Esophagus squamous epithelium (tissue), 5 donors: Measurements from ENCODE around the gene CACNA2D3. TPM values are rescaled to one million over a fixed set of nuclear protein-coding genes. Genes with fewer than 3 reads are reported as not detected.

ENCODE experiments used
- DNase-seq: peaks from one replicate; lab custom pipeline; 2025; lab: John Stamatoyannopoulos, UW
- H3K27ac ChIP-seq, 4 donors: fragments of 200-600 bp; sonication (generic); one replicate each; pipeline ENCODE4 v1.5.1; 2016 to 2019; ENCODE audit warnings: mild to moderate bottlenecking in 1 of 4
- H3K27me3 ChIP-seq, 4 donors: fragments of 200-600 bp; sonication (generic); 1 replicate in 3 of 4; 2 replicates in 1 of 4; pipeline versions ENCODE4 v1.5.1 to v1.6.0; 2017 to 2021; ENCODE audit warnings: antibody characterized with exemption in 1 of 4
- H3K36me3 ChIP-seq, 3 donors: fragments of 200-600 bp; sonication (generic); one replicate each; pipeline ENCODE4 v1.5.1; 2016 to 2019
- H3K4me1 ChIP-seq, 3 donors: fragments of 200-600 bp; sonication (generic); one replicate each; pipeline ENCODE4 v1.5.1; 2017 to 2019
- H3K4me3 ChIP-seq, 4 donors: fragments of 200-600 bp; sonication (generic); 1 replicate in 3 of 4; 2 replicates in 1 of 4; pipeline ENCODE4 v1.5.1; 2016 to 2019; ENCODE audit warnings: mild to moderate bottlenecking in 2 of 4, moderate library complexity in 1 of 4
- H3K9me3 ChIP-seq, 3 donors: fragments of 200-600 bp; sonication (generic); one replicate each; pipeline ENCODE4 v1.5.1; 2016 to 2019
- POLR2A ChIP-seq, 4 donors: fragments of 450-650 bp; IDR thresholded peaks; one replicate each; pipeline ENCODE4 v1.6.1; 2017; ENCODE audit warnings: antibody characterized with exemption in 4 of 4, mild to moderate bottlenecking in 4 of 4, moderate library complexity in 3 of 4
- WGBS, 2 donors: methylation state at CpG; one replicate each; pipeline ENCODE4 v1.1.5; 2018; 5-methylcytosine and 5-hydroxymethylcytosine counted together
- intact Hi-C: fragments of 100-400 bp; cut with DNase I; formaldehyde crosslinking; loops from one replicate; pipeline ENCODE4 v1.15.0; 2022
- total RNA-seq, 4 donors: library from RNA; depleted of rRNA; stranded (reverse); fragments of >200 nt; gene quantifications; one replicate each; pipeline ENCODE4 v1.1.0, GENCODE V29; 2016
- TF ChIP-seq, protein P1 (sequence below), 6 experiments: fragments of 450-650 bp in 4 of 6; fragments of 200-600 bp in 2 of 6; sonication (generic) in 2 of 6; IDR thresholded peaks; one replicate each; pipeline ENCODE4 v1.5.1; 2016 to 2019; ENCODE audit warnings: antibody characterized with exemption in 6 of 6, mild to moderate bottlenecking in 4 of 6, moderate library complexity in 4 of 6
- donor health status: DM: yes; HTN: yes; CAD: no.

The CACNA2D3 gene
- total RNA-seq, 4 donors from 2014 or later: 1.2 to 7.1 (median 5.1) TPM

DNA sequence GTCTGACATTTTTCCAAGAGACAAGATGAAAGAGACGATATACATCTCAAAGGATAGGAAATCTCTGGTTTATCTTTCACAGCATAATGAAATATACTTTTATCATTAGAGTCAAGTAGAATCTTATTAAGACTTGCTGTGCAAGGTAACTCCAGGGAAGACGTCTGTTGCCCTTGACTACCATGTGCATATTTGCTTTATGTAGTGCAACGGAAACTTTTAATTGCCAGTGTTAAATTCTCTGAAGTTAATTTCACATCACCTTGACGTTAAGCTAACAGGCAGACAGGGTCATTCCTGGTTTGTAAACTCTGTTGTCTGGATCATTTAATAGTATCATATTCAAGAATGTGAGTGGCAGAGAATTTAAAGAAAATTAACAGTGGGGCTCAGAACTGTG is 722.7 kb downstream of the CACNA2D3 start:
- no peak for DNase-seq
- H3K27ac ChIP-seq: no peak overlapping the region
- H3K27me3 ChIP-seq: no peaks in the 10 kb centered on the region
- no peaks in the 10 kb centered on the region for H3K4me1 ChIP-seq
- intact Hi-C loops: no loop called here
- WGBS, 2 donors: 44 to 60% methylated on average over 4 of the region's 4 CpGs
- H3K36me3 ChIP-seq: no peaks in the 10 kb centered on the region
- no peak overlapping the region for H3K4me3 ChIP-seq
- H3K9me3 ChIP-seq: no peaks in the 10 kb centered on the region
- no peak for TF ChIP-seq POLR2A (IDR thresholded peaks at IDR 0.05)
- TF ChIP-seq, protein P1, sequence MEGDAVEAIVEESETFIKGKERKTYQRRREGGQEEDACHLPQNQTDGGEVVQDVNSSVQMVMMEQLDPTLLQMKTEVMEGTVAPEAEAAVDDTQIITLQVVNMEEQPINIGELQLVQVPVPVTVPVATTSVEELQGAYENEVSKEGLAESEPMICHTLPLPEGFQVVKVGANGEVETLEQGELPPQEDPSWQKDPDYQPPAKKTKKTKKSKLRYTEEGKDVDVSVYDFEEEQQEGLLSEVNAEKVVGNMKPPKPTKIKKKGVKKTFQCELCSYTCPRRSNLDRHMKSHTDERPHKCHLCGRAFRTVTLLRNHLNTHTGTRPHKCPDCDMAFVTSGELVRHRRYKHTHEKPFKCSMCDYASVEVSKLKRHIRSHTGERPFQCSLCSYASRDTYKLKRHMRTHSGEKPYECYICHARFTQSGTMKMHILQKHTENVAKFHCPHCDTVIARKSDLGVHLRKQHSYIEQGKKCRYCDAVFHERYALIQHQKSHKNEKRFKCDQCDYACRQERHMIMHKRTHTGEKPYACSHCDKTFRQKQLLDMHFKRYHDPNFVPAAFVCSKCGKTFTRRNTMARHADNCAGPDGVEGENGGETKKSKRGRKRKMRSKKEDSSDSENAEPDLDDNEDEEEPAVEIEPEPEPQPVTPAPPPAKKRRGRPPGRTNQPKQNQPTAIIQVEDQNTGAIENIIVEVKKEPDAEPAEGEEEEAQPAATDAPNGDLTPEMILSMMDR (IDR thresholded peaks at IDR 0.05): no peak

DNA sequence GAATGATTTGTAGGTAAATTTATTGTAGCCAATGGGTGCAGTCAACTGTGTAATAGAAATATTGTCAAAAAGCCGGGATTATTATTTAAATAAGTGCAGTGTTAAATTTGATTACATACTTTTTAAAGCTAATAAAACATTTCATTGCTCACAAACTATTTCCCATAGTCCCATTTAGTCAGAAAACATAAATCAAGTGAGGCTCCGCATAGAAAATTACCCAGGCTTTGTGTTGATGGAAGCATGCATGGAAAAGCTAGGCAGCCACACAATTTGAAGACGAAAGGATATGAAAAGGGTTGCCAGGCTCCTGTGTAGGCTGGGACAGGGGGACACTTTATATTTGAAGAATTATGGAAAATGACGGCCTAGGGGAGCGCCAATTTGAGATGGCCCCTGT is 723.2 kb downstream of the CACNA2D3 start:
- no peaks in the 10 kb centered on the region for H3K9me3 ChIP-seq
- no peaks in the 10 kb centered on the region for H3K4me1 ChIP-seq
- DNase-seq: no peak
- no peak overlapping the region for H3K27ac ChIP-seq
- no peak overlapping the region for H3K4me3 ChIP-seq
- intact Hi-C loops: no loop called here
- H3K27me3 ChIP-seq: no peaks in the 10 kb centered on the region
- TF ChIP-seq POLR2A (IDR thresholded peaks at IDR 0.05): no peak
- TF ChIP-seq, protein P1 (IDR thresholded peaks at IDR 0.05): no peak
- H3K36me3 ChIP-seq: no peaks in the 10 kb centered on the region
- 76 to 84% methylated on average over 5 of the region's 5 CpGs for WGBS, 2 donors

DNA sequence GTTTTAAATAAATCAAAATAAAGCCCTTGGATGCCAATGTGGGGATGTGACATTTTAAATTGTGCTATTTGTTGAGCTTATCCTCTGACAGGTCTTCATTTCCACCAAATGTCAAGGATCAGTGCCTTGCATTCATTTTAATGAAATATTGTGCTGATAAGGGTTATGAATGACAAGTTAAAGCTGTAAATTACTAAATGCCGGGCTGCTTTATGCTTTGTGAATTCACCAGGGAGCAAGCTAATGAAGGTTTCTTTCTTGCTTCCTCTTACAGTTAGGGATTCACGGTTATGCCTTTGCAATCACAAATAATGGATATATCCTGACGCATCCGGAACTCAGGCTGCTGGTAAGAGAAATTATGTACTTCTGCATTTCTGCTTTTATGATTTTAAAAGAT is 723.8 kb downstream of the CACNA2D3 start:
- DNase-seq: no peak
- Histone ChIP-seq H3K36me3 (no peaks in the 10 kb centered on the region), H3K27me3 (no peaks in the 10 kb centered on the region), H3K9me3 (no peaks in the 10 kb centered on the region), H3K27ac (no peak overlapping the region), H3K4me3 (no peak overlapping the region), H3K4me1 (no peaks in the 10 kb centered on the region)
- intact Hi-C loops: no loop called here
- TF ChIP-seq POLR2A (IDR thresholded peaks at IDR 0.05): no peak
- TF ChIP-seq, protein P1 (IDR thresholded peaks at IDR 0.05): no peak
- WGBS, 2 donors: 66 to 74% methylated on average over 4 of the region's 4 CpGs

DNA sequence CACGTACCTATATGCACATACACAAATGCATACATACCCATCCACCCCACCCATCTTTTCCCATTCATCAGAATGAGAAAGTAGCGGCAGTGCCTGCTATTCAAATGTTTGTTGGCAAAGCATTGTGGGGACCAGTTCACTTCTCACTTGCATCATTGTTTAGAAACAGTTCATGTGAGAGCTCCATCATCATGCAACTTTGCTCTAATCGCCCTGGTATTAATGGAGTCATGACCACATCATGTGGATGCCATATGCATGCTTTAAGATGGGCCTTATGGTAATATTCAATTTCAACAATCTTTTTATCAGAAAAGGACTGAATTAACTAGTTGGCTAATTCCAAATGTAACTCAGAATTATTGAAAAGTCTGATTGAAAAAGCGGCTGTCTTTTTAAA is 725.0 kb downstream of the CACNA2D3 start:
- no peaks in the 10 kb centered on the region for H3K36me3 ChIP-seq
- no peak overlapping the region for H3K4me3 ChIP-seq
- no peaks in the 10 kb centered on the region for H3K9me3 ChIP-seq
- no peak for DNase-seq
- H3K27ac ChIP-seq: no peak overlapping the region
- H3K4me1 ChIP-seq: no peaks in the 10 kb centered on the region
- 82 to 87% methylated on average over 4 of the region's 4 CpGs for WGBS, 2 donors
- H3K27me3 ChIP-seq: no peaks in the 10 kb centered on the region
- intact Hi-C loops: no loop called here
- TF ChIP-seq, protein P1 (IDR thresholded peaks at IDR 0.05): no peak
- no peak for TF ChIP-seq POLR2A (IDR thresholded peaks at IDR 0.05)

DNA sequence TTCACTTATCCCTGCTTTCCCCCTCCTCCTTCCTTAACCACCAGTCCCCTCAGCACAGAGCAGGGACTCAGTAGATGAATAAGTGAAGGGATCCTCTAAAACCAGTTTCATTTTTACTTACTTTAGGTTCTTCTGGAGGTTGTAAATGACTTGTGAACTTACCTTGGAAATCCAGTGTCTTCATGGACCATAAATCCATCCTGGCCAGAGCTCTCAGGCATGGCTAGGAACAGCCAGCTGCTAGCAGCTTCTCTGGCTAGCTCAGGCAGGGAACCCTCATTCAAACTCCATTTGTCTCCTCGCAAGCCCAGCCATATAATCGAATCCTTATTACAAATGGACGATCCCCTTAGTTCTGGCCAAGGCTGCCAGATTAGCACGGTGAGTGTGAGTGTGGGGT is 727.0 kb downstream of the CACNA2D3 start:
- intact Hi-C loops: no loop called here
- Histone ChIP-seq H3K4me3 (no peak overlapping the region), H3K27ac (no peak overlapping the region), H3K27me3 (no peaks in the 10 kb centered on the region), H3K36me3 (no peaks in the 10 kb centered on the region), H3K9me3 (no peaks in the 10 kb centered on the region), H3K4me1 (peaks cover 0 to 10% (median 0%) of the 10 kb centered on the region in 3 donors)
- 63 to 81% methylated on average over 2 to 4 of the region's 4 CpGs for WGBS, 2 donors
- no peak for DNase-seq
- TF ChIP-seq, protein P1 (IDR thresholded peaks at IDR 0.05): no peak
- TF ChIP-seq POLR2A (IDR thresholded peaks at IDR 0.05): no peak
